Breast epithelium (tissue), 3 donors: Measurements from ENCODE around the gene BHMT2.
A peak's percentile ranks its signal among the peaks of the same experiment; 100 is the strongest.

Experiments
- CTCF ChIP-seq, 3 donors: fragments of 450-650 bp; IDR thresholded peaks; one replicate each; pipeline ENCODE4 v1.5.1; 2016 to 2017; ENCODE audit warnings: antibody characterized with exemption in 3 of 3, mild to moderate bottlenecking in 3 of 3, moderate library complexity in 3 of 3
- POLR2A ChIP-seq: fragments of 450-650 bp; IDR thresholded peaks from one replicate; pipeline ENCODE4 v1.6.1; 2016; ENCODE audit warnings: antibody characterized with exemption, mild to moderate bottlenecking, moderate library complexity

DNA sequence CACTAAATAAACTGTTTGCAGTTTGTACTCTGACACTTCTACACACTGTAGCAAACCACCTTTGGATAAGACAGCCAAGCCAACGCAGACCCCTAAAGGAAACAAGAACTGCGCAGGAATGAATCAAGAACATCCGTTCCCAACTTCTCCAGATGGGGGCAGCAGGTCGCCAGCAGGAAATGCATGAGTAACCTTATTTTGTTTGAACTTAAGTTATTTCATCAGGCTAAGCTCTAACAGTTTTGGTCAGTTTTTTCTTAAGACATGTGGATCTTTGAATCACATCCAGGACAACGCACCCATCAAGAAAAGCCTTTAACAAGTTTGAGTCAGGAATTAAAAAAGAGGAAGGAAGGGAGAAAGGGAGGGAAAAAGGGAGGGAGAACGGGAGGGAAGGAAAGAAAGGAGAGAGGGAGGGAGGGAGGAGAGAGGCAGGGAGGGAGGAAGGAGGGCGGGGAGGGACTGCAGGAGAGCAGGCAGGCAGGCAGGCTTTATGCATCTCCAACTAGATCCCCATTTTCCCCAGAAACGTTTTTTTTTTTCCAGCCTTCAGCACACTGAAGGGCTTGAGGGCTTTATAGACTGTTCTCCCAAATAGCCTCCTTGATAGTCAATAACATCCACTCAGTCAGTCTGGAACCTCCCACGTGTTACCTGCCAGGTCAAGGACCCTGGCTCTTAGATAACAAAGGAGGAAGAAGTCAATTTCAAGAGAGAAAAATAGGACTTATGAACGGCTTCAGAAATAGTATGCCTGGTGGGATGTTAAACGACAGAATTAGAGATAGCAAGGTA is 64.3 kb downstream of the BHMT2 start:
- TF ChIP-seq CTCF (IDR thresholded peaks at IDR 0.05) (peak; percentile 68 to 70 (median 69)), POLR2A (no peak)
